ENCODE data around the gene HPSE2. TPM values are rescaled to one million over a fixed set of nuclear protein-coding genes. Genes with fewer than 3 reads are reported as not detected.

The HPSE2 gene
- total and polyA plus RNA-seq, 2 of the 8 experiments (the other 6 are each of a cell fraction or from before 2014, with no cell fraction given), result 0.41 to 0.58 TPM

GRCh38 chr10:98481404-98481945 is 754.2 kb downstream of the HPSE2 start:
- Histone ChIP-seq H3K4ac (replicated peaks; ENCODE audit: insufficient read length, low read depth, low read length) (no peak overlapping the region), H3K23me2 (ENCODE audit: low read depth, low read length) (no peaks in the 10 kb centered on the region), H3K23ac (ENCODE audit: insufficient read length) (no peak overlapping the region), H2BK12ac (ENCODE audit: low read depth, low read length) (no peak overlapping the region), H2BK15ac (ENCODE audit: low read length) (no peak overlapping the region), H3K9ac (replicated peaks in 1 of 4; ENCODE audit: extremely low read depth in 1 of 4, low read depth in 3 of 4, low read length in 3 of 4) (no peak overlapping the region), H3K4me1 (replicated peaks in 1 of 4; ENCODE audit: control insufficient read depth in 3 of 4, insufficient read depth in 4 of 4, low read length in 3 of 4) (no peaks in the 10 kb centered on the region), H3K56ac (replicated peaks; ENCODE audit: insufficient read length, low read depth, low read length) (no peak overlapping the region), H3K79me2 (ENCODE audit: control insufficient read depth in 1 of 2, insufficient read depth in 2 of 2, low read length in 2 of 2) (no peaks in the 10 kb centered on the region), H2BK120ac (replicated peaks; ENCODE audit: low read depth, low read length) (no peak overlapping the region), H3K36me3 (ENCODE audit: control insufficient read depth in 2 of 4, insufficient read depth in 4 of 4, low read length in 3 of 4) (no peaks in the 10 kb centered on the region), H4K8ac (ENCODE audit: extremely low read depth, insufficient read depth, low read length) (no peak overlapping the region), H3K79me1 (ENCODE audit: low read depth, low read length) (no peaks in the 10 kb centered on the region), H3K27ac (ENCODE audit: low read depth, low read length) (no peak overlapping the region), H3K27me3 (replicated peaks in 1 of 4; ENCODE audit: control insufficient read depth in 3 of 4, extremely low read depth in 1 of 4, insufficient read depth in 3 of 4, low read length in 3 of 4) (no peaks in the 10 kb centered on the region), H3K4me3 (ENCODE audit: extremely low read depth in 1 of 4, insufficient read depth in 2 of 4, low read depth in 3 of 4, low read length in 4 of 4) (no peak overlapping the region), H2AK5ac (ENCODE audit: low read depth, low read length) (no peak overlapping the region), H3K14ac (ENCODE audit: insufficient read length) (no peak overlapping the region), H3K18ac (ENCODE audit: extremely low read depth, low read length) (no peak overlapping the region), H2BK5ac (ENCODE audit: low read depth, low read length) (no peak overlapping the region), H2BK20ac (ENCODE audit: low read length) (no peak overlapping the region), H4K91ac (replicated peaks; ENCODE audit: insufficient read length, low read length) (no peak overlapping the region), H3K4me2 (ENCODE audit: insufficient read depth in 1 of 2, low read depth in 2 of 2, low read length in 2 of 2) (no peak overlapping the region), H3K9me3 (ENCODE audit: insufficient read depth in 2 of 2, low read depth in 1 of 2, low read length in 1 of 2) (peaks cover 3% of the 10 kb centered on the region in 2 experiments; a peak in 2 of 4 replicates), H4K20me1 (replicated peaks in 1 of 2; ENCODE audit: control insufficient read depth in 1 of 2, insufficient read depth in 2 of 2, low read length in 2 of 2) (no peaks in the 10 kb centered on the region), H4K5ac (ENCODE audit: insufficient read length, low read depth, low read length) (no peak overlapping the region), H2AFZ (ENCODE audit: low read length) (no peak overlapping the region)
- CTCF ChIA-PET (ENCODE audit: partially characterized antibody), result interaction anchor here (1.1 kb wide), 1 partner anchor 10 kb away, joined by 3 read pairs; no protein-coding TSS in a partner anchor
- FAIRE-seq (no peak), DNase-seq (ENCODE audit: low read depth in 1 of 2, low spot score in 2 of 2) (no peak)
- TF ChIP-seq MAFK (IDR thresholded peaks at IDR 0.05; ENCODE audit: low read depth, low read length), result no peak
- TF ChIP-seq POLR2AphosphoS5 (IDR thresholded peaks at IDR 0.05; ENCODE audit: low read depth, low read length), result no peak
- no peak for TF ChIP-seq HDAC6 (IDR thresholded peaks at IDR 0.05; ENCODE audit: low read depth, low read length)
- 93% methylated on average over 5 of the region's 5 CpGs; no CpG with 5 or more reads in 1 of the 2 experiments for WGBS, 2 experiments (ENCODE audit: extremely low coverage in 1 of 2, insufficient coverage in 1 of 2, insufficient read length in 1 of 2, insufficient replicate concordance in 2 of 2, low coverage in 1 of 2, low lambda C conversion rate in 2 of 2, missing lambda C conversion rate in 1 of 2)
- POLR2A ChIA-PET (ENCODE audit: partially characterized antibody), result no interaction called here

Measured in H1 (cell line).